Measurements from ENCODE around the gene CAND1. TPM values are rescaled to one million over a fixed set of nuclear protein-coding genes. Genes with fewer than 3 reads are reported as not detected.
A peak's percentile ranks its signal among the peaks of the same experiment; 100 is the strongest.

Gene CAND1
- total and polyA plus RNA-seq, 9 of the 15 experiments (the other 6 are each of a cell fraction or from before 2014, with no cell fraction given): 24.0 to 167 (median 77.5) TPM

DNA sequence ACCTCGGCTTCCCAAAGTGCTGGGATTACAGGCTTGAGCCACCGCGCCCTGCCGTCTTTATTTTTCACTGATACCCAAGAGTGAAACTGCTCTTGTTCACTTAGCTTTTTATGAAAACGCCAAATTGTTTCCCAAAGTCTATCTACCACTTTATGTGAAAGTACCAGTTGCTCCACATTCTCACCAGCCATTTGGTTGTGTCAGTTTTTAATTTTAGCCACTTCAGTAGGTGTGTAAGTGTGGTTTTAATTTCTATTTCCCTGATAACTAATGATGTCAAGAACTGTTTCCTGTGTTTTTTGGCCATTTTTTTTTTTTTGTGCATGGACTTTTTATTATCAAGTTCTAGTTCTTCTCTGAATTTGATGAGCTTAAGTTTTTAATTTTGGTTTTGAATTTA lies 17.1 kb downstream of the CAND1 start:
- Histone ChIP-seq H3K9ac (ENCODE audit: insufficient read depth in 1 of 2, low read depth in 2 of 2, low read length in 2 of 2) (no peak overlapping the region), H2AFZ (ENCODE audit: low read depth, low read length) (no peak overlapping the region), H3K36me3 (ENCODE audit: control insufficient read depth, insufficient read depth, low read length) (peaks cover 58% of the 10 kb centered on the region), H3K9me1 (ENCODE audit: control insufficient read depth, insufficient read depth, low read length) (no peaks in the 10 kb centered on the region), H3K27ac (ENCODE audit: extremely low read depth, low read depth, low read length) (no peak overlapping the region), H3K4me3 (no peak overlapping the region), H3K4me2 (ENCODE audit: insufficient read depth, low read length) (no peak overlapping the region), H4K20me1 (replicated peaks; ENCODE audit: control insufficient read depth, insufficient read depth, low read length) (peaks cover 4% of the 10 kb centered on the region; the same call in 1 of the 2 replicates), H3K79me2 (ENCODE audit: control insufficient read depth, insufficient read depth, low read length) (peaks cover 87% of the 10 kb centered on the region), H3K9me3 (replicated peaks; ENCODE audit: control insufficient read depth, insufficient read depth, low read depth, low read length) (no peaks in the 10 kb centered on the region), H3K4me1 (replicated peaks in 1 of 2; ENCODE audit: control insufficient read depth in 2 of 2, insufficient read depth in 2 of 2, low read length in 2 of 2) (no peaks in the 10 kb centered on the region; a peak in 1 of 5 replicates), H3K27me3 (ENCODE audit: control insufficient read depth in 2 of 2, insufficient read depth in 2 of 2, low read length in 2 of 2) (no peaks in the 10 kb centered on the region)
- BruUV-seq (replicated peaks): no TSS peak
- intact Hi-C loops (cut with micrococcal nuclease) (no loop called here), in situ Hi-C loops (cut with MboI) (no loop called here)
- ATAC-seq (no peak), FAIRE-seq (no peak), DNase-seq (ENCODE audit: extremely low read depth in 1 of 4, low spot score in 3 of 4) (no peak)
- POLR2A ChIA-PET: interaction anchor here (2.2 kb wide), 1 partner anchor 17 kb away, joined by 15 read pairs; the partner anchor contains the start of gene CAND1
- no peak for TF ChIP-seq SETDB1 (IDR thresholded peaks at IDR 0.05; ENCODE audit: low read length)
- TF ChIP-seq HIVEP1 (CRISPR knock-in tag; IDR thresholded peaks at IDR 0.05): no peak
- TF ChIP-seq, protein P1, sequence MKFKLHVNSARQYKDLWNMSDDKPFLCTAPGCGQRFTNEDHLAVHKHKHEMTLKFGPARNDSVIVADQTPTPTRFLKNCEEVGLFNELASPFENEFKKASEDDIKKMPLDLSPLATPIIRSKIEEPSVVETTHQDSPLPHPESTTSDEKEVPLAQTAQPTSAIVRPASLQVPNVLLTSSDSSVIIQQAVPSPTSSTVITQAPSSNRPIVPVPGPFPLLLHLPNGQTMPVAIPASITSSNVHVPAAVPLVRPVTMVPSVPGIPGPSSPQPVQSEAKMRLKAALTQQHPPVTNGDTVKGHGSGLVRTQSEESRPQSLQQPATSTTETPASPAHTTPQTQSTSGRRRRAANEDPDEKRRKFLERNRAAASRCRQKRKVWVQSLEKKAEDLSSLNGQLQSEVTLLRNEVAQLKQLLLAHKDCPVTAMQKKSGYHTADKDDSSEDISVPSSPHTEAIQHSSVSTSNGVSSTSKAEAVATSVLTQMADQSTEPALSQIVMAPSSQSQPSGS (CRISPR knock-in tag; IDR thresholded peaks at IDR 0.05): no peak
- TF ChIP-seq GABPB2 (CRISPR knock-in tag; conservative IDR thresholded peaks at IDR 0.05): no peak
- TF ChIP-seq ZNF24 (IDR thresholded peaks at IDR 0.05): no peak
- 91% methylated on average over 5 of the region's 5 CpGs for WGBS (ENCODE audit: insufficient coverage, low coverage, missing lambda C conversion rate)
- CTCF ChIA-PET (ENCODE audit: low intra/inter-chr PET ratio): no interaction called here

DNA sequence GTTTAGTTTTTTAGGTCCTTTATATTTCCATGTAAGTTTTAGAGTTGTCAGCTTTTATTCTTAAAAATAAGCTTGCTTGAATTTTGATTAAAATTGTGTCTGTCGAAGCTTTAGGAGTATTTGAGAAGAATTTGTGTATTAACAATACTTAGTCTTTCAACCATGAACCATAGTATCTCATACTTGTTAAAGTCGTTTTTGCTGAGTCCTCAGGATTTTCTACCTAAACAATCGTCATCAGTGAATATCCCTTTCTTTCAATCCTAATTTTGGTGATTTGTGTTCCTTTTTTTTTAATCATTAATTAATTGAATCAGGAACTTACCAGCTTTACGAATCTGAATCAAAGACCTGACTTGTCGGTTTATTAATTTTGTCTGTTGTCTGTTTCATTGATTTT lies 18.2 kb downstream of the CAND1 start:
- peak; percentile 46 for FAIRE-seq
- TF ChIP-seq C11orf30 (IDR thresholded peaks at IDR 0.05; ENCODE audit: low read depth): peak; percentile 60
- peak; percentile 83 for TF ChIP-seq ZNF316 (IDR thresholded peaks at IDR 0.05)
- no peak for TF ChIP-seq MEIS2 (IDR thresholded peaks at IDR 0.05; ENCODE audit: partially characterized antibody)
- TF ChIP-seq MAFK (IDR thresholded peaks at IDR 0.05; ENCODE audit: low read length): peak; percentile 23; the same call in 1 of the 2 replicates
- TF ChIP-seq MAFF (IDR thresholded peaks at IDR 0.05; ENCODE audit: low read length): peak; percentile 28; the same call in 1 of the 2 replicates
- no peak for TF ChIP-seq SAP30 (IDR thresholded peaks at IDR 0.05; ENCODE audit: borderline replicate concordance, insufficient read depth, low read depth, low read length, poor library complexity, severe bottlenecking)
- peaks cover 4% of the 10 kb centered on the region; the same call in 1 of the 2 replicates for H4K20me1 ChIP-seq (replicated peaks; ENCODE audit: control insufficient read depth, insufficient read depth, low read length)
- ChIA-PET POLR2A (interaction anchor here (2.2 kb wide), 1 partner anchor 19 kb away, joined by 15 read pairs; the partner anchor contains the start of gene CAND1), CTCF (ENCODE audit: low intra/inter-chr PET ratio) (no interaction called here)
- no peak overlapping the region for H3K4me2 ChIP-seq (ENCODE audit: insufficient read depth, low read length)
- H3K27ac ChIP-seq (ENCODE audit: extremely low read depth, low read depth, low read length): no peak overlapping the region
- no peak overlapping the region for H3K4me3 ChIP-seq
- no peak overlapping the region for H2AFZ ChIP-seq (ENCODE audit: low read depth, low read length)
- peaks cover 80% of the 10 kb centered on the region for H3K79me2 ChIP-seq (ENCODE audit: control insufficient read depth, insufficient read depth, low read length)
- no peaks in the 10 kb centered on the region for H3K9me1 ChIP-seq (ENCODE audit: control insufficient read depth, insufficient read depth, low read length)
- no peak for ATAC-seq
- DNase-seq (ENCODE audit: extremely low read depth in 1 of 4, low spot score in 3 of 4): no peak
- intact Hi-C loops (cut with micrococcal nuclease): no loop called here
- peaks cover 54% of the 10 kb centered on the region for H3K36me3 ChIP-seq (ENCODE audit: control insufficient read depth, insufficient read depth, low read length)
- no peaks in the 10 kb centered on the region; a peak in 1 of 5 replicates for H3K4me1 ChIP-seq (replicated peaks in 1 of 2; ENCODE audit: control insufficient read depth in 2 of 2, insufficient read depth in 2 of 2, low read length in 2 of 2)
- no peaks in the 10 kb centered on the region for H3K27me3 ChIP-seq (ENCODE audit: control insufficient read depth in 2 of 2, insufficient read depth in 2 of 2, low read length in 2 of 2)
- WGBS (ENCODE audit: insufficient coverage, low coverage, missing lambda C conversion rate): 87% methylated on average over 5 of the region's 5 CpGs
- no TSS peak for BruUV-seq (replicated peaks)
- in situ Hi-C loops (cut with MboI): no loop called here
- H3K9me3 ChIP-seq (replicated peaks; ENCODE audit: control insufficient read depth, insufficient read depth, low read depth, low read length): no peaks in the 10 kb centered on the region
- H3K9ac ChIP-seq (ENCODE audit: insufficient read depth in 1 of 2, low read depth in 2 of 2, low read length in 2 of 2): no peak overlapping the region

Data from K562 (cell line).